K562 (cell line): ENCODE measurements around the gene RNF217. TPM values are rescaled to one million over a fixed set of nuclear protein-coding genes. Genes with fewer than 3 reads are reported as not detected.
A peak's percentile ranks its signal among the peaks of the same experiment; 100 is the strongest.

Experiments used
- ADNP ChIP-seq: fragments of 200-800 bp; sonication (Bioruptor generic); IDR thresholded peaks from 2 replicates; pipeline ENCODE4 v1.6.1; 2016; ENCODE audit warnings: missing genetic modification characterization, missing compliant biosample characterization
- BRD9 ChIP-seq: fragments of 450-650 bp; IDR thresholded peaks from 2 replicates; pipeline ENCODE4 v1.6.1; 2018; ENCODE audit warnings: low read depth; ENCODE audit not compliant: partially characterized antibody
- DACH1 ChIP-seq: fragments of 450-650 bp; IDR thresholded peaks from 2 replicates; pipeline ENCODE4 v1.6.1; 2018; ENCODE audit not compliant: partially characterized antibody
- DMBX1 ChIP-seq: fragments of 250-450 bp; sonication (Bioruptor Pico); IDR thresholded peaks from 2 replicates; pipeline ENCODE4 v1.8.0; 2022; ENCODE audit warnings: inconsistent platforms, mild to moderate bottlenecking, moderate library complexity, borderline replicate concordance
- ETV1 ChIP-seq: fragments of 450-650 bp; conservative IDR thresholded peaks from 2 replicates; pipeline ENCODE4 v1.6.1; 2016; ENCODE audit warnings: missing genetic modification characterization, control low read depth, low read depth, missing compliant biosample characterization
- KDM5B ChIP-seq: fragments of 200-600 bp; sonication (generic); IDR thresholded peaks from 2 replicates; pipeline ENCODE4 v1.6.1; 2012; ENCODE audit warnings: low read depth, mild to moderate bottlenecking, moderate library complexity, low read length, control low read depth, inconsistent platforms; ENCODE audit not compliant: insufficient replicate concordance
- MECOM ChIP-seq: fragments of 250-450 bp; sonication (Bioruptor Pico); IDR thresholded peaks from 2 replicates; pipeline ENCODE4 v1.8.0; 2022; ENCODE audit warnings: inconsistent platforms
- MTF1 ChIP-seq: fragments of 250-450 bp; sonication (Bioruptor Pico); IDR thresholded peaks from 2 replicates; pipeline ENCODE4 v1.9.0; 2021; ENCODE audit warnings: moderate library complexity, mild to moderate bottlenecking, inconsistent platforms, borderline replicate concordance
- NBN ChIP-seq: fragments of 450-650 bp; IDR thresholded peaks from 2 replicates; pipeline ENCODE4 v1.6.1; 2016; ENCODE audit warnings: low read depth, mild to moderate bottlenecking
- NR2C2 ChIP-seq, 2 experiments: fragments of 200-800 bp in 1 of 2; sonication (Bioruptor generic) in 1 of 2; sonication (generic) in 1 of 2; formaldehyde crosslinking in 1 of 2; IDR thresholded peaks; 2 replicates each; pipeline versions ENCODE4 v1.6.1 to v1.8.0; 2016 to 2022; ENCODE audit warnings: mild to moderate bottlenecking in 1 of 2, missing compliant biosample characterization in 1 of 2, missing genetic modification characterization in 1 of 2, missing genetic modification reagents in 1 of 2
- POLR2AphosphoS5 ChIP-seq: IDR thresholded peaks from 2 replicates; pipeline ENCODE4 v1.6.1; 2011; ENCODE audit warnings: mild to moderate bottlenecking, low read depth, low read length, moderate library complexity; ENCODE audit not compliant: control insufficient read depth, insufficient read depth
- RBM39 ChIP-seq: fragments of 200-400 bp; formaldehyde crosslinking; optimal IDR thresholded peaks from 2 replicates; pipeline ENCODE3; 2018; ENCODE audit warnings: low read depth, low read length
- TCF3 ChIP-seq: sonication (generic); formaldehyde crosslinking; IDR thresholded peaks from 2 replicates; pipeline ENCODE4 v1.4.0; 2020; ENCODE audit warnings: mild to moderate bottlenecking, missing genetic modification reagents
- TRIM24 ChIP-seq, 2 experiments: fragments of 450-650 bp; IDR thresholded peaks; 2 replicates each; pipeline ENCODE4 v1.6.1; 2016
- USF2 ChIP-seq: sonication (generic); formaldehyde crosslinking; IDR thresholded peaks from 2 replicates; pipeline ENCODE4 v1.5.0; 2020; ENCODE audit warnings: missing genetic modification reagents
- VEZF1 ChIP-seq: fragments of 200-800 bp; sonication (Bioruptor generic); IDR thresholded peaks from 2 replicates; pipeline ENCODE4 v1.6.1; 2017; ENCODE audit warnings: missing genetic modification characterization, missing compliant biosample characterization
- ZC3H8 ChIP-seq: fragments of 450-650 bp; IDR thresholded peaks from 2 replicates; pipeline ENCODE4 v1.6.1; 2017
- ZNF3 ChIP-seq: fragments of 250-450 bp; sonication (Bioruptor Pico); IDR thresholded peaks from 2 replicates; pipeline ENCODE4 v1.5.0; 2021; ENCODE audit warnings: mild to moderate bottlenecking, moderate library complexity
- ZNF395 ChIP-seq: fragments of 200-800 bp; sonication (Bioruptor generic); IDR thresholded peaks from 2 replicates; pipeline ENCODE4 v1.6.1; 2017; ENCODE audit warnings: missing genetic modification characterization, missing compliant biosample characterization
- ZNF408 ChIP-seq: fragments of 250-450 bp; sonication (Bioruptor Pico); IDR thresholded peaks from 2 replicates; pipeline ENCODE4 v1.4.0; 2020; ENCODE audit warnings: low read depth, mild to moderate bottlenecking, moderate library complexity
- ZNF76 ChIP-seq: fragments of 250-450 bp; sonication (Bioruptor Pico); IDR thresholded peaks from 2 replicates; pipeline ENCODE4 v1.4.0; 2020; ENCODE audit warnings: mild to moderate bottlenecking, moderate library complexity, borderline replicate concordance
- polyA plus RNA-seq, 8 experiments: library from polyadenylated mRNA; depleted of rRNA in 4 of 8; stranded (reverse) in 5 of 8; unstranded in 3 of 8; fragments of >200 nt; fragmentation: Nextera tagmentation in 2 of 8; fragmentation: Illumina TruSeq in 1 of 8; extraction: Ambion mirVana in 2 of 8; extraction: Trizol in 1 of 8; gene quantifications; 2 replicates each; pipeline versions ENCODE4 v1.2.1 to v1.2.3, GENCODE V29; 2011 to 2014; ENCODE audit warnings: inconsistent platforms in 1 of 8, missing spikeins in 1 of 8
- total RNA-seq, 7 experiments: library from RNA; depleted of rRNA in 6 of 7; stranded (reverse); fragments of >200 nt in 6 of 7; fragmentation: Illumina TruSeq in 2 of 7; extraction: Trizol in 2 of 7; gene quantifications; 2 replicates each; pipeline versions ENCODE4 v1.2.1 to v1.2.3, GENCODE V29; 2011 to 2021; ENCODE audit warnings: low replicate concordance in 1 of 7

Gene RNF217
- total and polyA plus RNA-seq, 9 of the 15 experiments (the other 6 are each of a cell fraction or from before 2014, with no cell fraction given): 2.9 to 25.6 (median 12.0) TPM

- peak; percentile 90 for TF ChIP-seq MECOM
- TF ChIP-seq USF2 (CRISPR knock-in tag): no peak
- TF ChIP-seq NR2C2 (CRISPR knock-in tag; IDR thresholded peaks at IDR 0.05): no peak
- peak; percentile 87 for TF ChIP-seq NR2C2 (tag; IDR thresholded peaks at IDR 0.05)
- TF ChIP-seq NBN: peak; percentile 89
- TF ChIP-seq ETV1 (tag): no peak
- peak; percentile 94 for TF ChIP-seq POLR2AphosphoS5
- no peak for TF ChIP-seq KDM5B
- TF ChIP-seq ZNF76 (CRISPR knock-in tag): no peak
- TF ChIP-seq DACH1: peak; percentile 24
- peak; percentile 40; the same call in 1 of the 2 replicates for TF ChIP-seq ADNP (tag)
- no peak for TF ChIP-seq RBM39
- TF ChIP-seq VEZF1 (CRISPR knock-in tag): no peak
- peak; percentile 95 for TF ChIP-seq TCF3 (CRISPR knock-in tag)
- TF ChIP-seq ZNF408 (CRISPR knock-in tag): no peak
- peak; percentile 79 to 82; a peak in 3 of 4 replicates for TF ChIP-seq TRIM24 (IDR thresholded peaks at IDR 0.05)
- no peak for TF ChIP-seq ZNF3 (CRISPR knock-in tag)
- TF ChIP-seq MTF1 (CRISPR knock-in tag): no peak
- no peak for TF ChIP-seq DMBX1
- peak; percentile 91 for TF ChIP-seq BRD9
- no peak for TF ChIP-seq ZC3H8
- peak; percentile 83; the same call in 1 of the 2 replicates for TF ChIP-seq ZNF395 (CRISPR knock-in tag)
These were observed 120.9 kb downstream of the RNF217 start (continued) for GRCh38 chr6:125082908-125083683.
